Measurements from ENCODE around the gene URB1.

The URB1 gene

GRCh38 chr21:32340863-32341848 is 51.7 kb downstream of the URB1 start:
- DNase-seq, result no peak

DNA sequence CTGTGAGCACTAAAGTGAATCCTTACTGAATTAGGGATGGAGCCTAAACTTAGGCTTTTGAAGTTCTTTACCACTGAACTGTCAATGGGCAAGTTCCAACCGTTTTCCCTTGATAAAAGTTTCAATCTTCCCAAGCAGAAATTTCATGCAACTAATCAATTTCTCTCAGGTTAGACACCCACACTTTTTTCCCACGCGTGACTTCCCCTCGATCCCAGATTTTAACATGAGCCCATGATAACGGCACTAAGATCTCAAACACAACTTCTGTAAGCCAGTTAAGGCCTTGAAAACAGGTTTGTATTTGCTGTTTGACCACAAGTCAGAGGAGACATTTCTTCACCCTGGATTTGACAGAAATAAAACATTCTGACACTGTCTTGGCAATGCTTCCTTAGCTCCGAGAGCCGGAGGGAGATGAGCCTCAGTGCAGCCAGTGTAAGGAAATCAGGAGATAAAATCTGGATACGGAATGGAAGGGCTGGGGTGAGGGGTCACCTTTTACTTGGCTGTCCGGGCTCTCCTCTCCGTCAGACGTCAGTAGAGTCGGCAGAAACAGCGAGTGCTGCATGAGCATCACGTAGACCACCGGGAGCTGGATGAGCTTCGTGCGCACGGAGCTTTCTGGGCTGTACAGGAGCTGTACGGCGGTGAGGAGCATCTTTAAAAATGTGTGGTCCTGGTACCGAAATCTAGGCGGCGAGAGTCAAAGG is 54.4 kb downstream of the URB1 start:
- no peak for DNase-seq

- no peak for DNase-seq
These were observed 55.6 kb downstream of the URB1 start for GRCh38 chr21:32337206-32337605.

GRCh38 chr21:32336711-32337110 is 56.1 kb downstream of the URB1 start:
- DNase-seq, result no peak

DNA sequence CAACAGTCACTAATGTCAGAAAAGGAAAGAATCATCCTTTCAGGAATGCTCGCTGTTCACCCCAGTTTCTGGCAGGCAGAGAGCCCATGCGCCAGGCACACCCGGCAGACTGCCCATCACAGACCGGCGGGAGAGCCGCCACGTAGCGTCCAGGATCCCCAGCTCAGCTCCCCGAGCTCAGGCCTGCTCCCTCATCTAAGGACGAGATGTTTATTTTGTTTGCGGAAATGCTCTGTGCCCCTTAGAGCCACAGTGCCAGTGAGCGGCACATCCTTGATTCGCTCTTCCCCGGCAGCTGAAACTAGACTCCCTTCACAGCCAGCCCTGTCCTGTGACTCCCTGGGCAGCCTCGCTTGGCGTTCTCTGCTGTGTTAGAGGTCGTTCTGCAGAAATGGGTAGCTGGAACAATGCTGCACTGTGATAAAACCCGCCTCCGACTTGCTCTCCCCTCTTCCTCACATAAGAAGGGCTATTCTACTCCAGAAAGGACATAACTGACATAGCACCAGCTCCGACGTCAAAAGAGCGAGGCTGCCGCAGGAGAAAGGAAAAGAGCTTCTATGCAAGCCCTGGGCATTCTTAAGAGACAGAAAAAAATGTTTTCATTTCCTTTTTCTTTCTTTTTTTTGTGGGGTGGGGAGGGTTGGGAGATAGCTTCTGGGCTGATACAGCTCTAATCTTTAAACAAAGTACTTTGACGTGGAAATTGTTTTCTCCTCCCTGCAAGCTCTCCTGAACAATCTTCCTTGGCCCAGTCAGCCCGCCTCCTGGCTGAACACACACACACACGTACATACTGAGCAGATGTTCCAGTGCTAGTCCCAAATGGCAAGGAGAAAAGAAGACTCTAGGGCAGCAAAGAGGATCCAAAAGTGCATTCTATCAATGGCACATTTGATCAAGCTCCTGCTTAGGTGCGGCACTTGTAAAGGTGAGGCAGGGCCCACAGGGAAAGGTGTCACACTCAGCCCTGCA is 56.9 kb downstream of the URB1 start:
- no peak for DNase-seq

DNA sequence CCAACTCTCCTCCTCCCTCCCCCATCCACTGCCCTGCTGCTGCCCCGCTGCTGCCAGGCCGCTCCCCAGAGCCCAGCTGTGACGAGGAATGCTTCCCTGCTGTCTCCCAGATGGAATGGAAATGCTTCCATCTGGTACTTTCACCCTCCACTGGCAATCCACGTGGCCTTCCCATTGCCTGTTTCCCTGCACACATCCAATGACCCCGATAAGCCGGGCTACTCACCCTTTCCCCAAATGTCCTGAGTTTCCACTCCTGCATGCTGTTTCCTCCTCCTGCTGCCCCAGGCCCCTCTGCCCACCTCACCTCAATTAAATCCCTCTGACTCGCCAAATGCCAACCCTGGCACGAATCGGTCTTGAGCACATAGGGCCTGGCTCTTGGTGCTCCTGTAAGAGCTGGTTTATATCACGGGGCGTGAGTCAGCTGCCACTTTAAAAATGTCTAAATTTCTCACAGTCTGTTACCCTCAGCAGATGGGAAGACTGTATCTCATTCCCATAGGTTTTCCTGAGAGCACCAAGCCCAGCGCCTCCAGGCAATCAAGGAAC is 57.8 kb downstream of the URB1 start:
- no peak for DNase-seq

DNA sequence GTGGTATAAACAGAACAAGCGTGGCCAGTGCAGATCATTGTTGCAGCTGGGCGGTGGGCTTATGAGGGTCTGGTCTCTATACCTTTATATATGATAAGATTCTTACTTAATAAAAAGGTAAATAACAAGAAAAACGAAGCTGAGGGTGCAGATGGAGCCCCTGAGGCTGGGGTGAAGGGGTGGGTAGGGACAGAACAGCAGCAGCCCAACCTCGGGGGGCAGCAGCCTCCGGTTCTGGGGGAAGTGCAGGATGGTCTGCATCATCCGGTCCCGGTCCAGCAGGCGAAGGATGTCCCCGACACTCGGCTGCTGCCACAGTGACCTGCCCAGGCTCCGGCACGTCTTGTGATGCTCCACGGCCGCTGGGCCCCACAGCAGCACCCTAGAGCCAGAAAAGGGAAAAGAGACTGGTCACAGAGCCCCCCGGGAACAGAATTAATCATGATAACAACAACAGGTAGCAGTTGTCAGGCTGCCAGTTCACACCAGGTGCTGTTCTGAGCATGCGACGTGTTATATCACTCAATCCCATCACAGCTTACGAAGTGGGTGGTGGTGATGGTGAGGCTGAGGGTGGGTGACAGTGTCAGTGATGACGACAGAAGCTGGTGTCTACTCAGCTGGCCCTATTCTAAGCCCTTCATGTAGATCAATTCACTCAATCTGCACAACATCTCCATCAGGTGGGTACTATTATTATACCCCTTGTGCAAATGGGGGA is 58.7 kb downstream of the URB1 start:
- DNase-seq, result no peak

GRCh38 chr21:32332463-32332951 is 60.3 kb downstream of the URB1 start:
- no peak for DNase-seq

GRCh38 chr21:32331444-32332305 is 61.1 kb downstream of the URB1 start:
- DNase-seq, result no peak

DNA sequence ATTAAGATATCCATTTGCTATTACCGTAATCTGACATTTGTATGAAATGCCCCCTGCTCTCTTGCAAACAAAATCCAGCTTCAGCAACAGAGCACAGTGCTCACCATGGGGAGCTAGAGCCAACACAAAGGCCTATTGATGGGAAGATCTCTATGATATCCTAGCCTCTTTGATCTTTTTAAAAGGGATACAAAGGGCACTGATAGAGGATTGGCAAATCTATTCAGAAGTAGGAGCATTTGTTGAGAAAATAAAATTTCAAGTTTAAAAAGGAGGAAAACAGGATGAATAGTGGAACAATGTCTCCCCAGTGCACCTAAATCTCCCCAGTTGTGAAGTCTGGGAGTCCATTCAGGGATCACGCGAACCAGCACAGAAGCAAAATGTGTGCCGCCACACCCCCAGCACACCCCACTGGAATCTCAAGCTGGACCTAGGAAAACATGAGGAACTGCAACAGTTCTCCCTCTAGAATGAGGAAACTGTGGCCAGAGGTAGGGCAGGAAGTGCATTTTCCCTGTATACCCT is 62.0 kb downstream of the URB1 start:
- DNase-seq, result no peak

DNA sequence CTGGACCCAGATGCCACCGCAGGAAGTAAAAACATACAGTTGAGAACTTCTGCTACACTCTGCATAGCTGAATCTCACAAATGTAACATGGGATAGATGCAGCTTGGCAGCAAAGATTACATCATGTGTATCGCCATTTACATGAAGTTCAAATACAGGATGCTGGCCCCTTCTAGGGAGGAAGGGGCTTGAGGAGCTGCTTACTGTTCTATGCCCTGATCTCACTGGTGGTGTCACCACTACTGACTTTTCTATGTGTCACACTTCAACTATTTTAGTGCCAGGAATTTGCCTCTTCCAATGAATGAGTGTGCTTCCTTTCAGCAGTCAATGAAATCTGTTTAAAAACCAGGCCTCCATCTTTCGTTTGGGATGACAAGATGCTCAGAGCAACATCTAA is 63.0 kb downstream of the URB1 start:
- DNase-seq, result no peak

GRCh38 chr21:32329331-32329730 is 63.5 kb downstream of the URB1 start:
- no peak for DNase-seq

GRCh38 chr21:32328595-32328994 is 64.2 kb downstream of the URB1 start:
- no peak for DNase-seq

DNA sequence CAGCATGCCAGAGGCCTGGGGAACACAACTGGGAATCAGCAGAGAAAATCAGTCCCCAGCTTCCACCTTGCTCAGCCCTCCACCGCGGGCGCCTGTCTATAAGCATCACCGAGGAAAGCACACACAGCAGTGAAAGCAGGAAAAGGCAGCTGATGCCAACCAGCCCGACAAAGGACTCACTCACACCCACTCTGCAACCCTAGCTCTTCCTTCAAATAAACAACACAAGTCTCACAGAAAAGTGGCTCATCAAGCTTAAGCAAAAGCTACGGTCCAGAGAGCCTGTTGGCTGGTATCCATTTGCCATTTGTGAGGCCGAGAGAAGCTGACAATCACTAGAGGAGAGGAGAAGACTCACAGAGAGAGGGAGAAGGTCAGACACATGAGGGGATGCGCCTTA is 67.1 kb downstream of the URB1 start:
- DNase-seq, result no peak

DNA sequence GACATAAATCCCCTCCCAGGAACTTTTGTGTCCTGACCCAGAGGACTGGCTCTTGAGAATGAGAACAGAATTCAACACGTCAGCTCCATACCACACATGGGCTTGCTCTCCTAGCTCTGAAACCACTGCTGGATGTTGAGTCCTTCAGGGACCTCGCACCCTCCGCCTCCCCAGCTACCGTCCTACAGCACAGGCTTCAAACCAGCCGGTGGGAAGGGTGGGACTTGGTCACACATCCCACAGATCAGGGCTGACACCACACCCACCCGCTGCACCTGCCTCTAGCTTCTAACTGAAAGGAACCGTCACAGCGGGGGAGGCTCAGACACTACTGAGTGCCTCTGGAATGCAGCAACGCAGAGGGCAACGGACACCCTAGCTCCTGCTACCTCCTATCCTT is 70.1 kb downstream of the URB1 start:
- no peak for DNase-seq

DNA sequence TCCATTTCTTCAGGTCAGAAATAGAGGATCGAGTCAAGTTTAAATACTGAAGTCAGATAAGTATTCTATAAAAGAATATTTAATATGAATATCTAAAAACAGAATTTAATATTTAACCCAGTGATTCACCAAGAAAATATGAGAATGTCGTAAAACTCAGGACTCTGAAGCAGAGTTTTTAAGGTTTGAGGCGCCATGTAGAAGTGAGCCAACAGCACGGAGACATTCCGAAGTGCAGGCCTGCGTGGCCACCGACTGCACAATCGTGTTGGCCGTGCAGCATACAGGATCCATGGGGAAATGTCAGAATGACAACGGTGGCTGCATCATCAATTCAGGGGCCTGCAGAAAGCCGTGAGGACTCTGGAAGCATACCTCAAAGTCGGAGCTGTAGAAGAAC is 70.7 kb downstream of the URB1 start:
- no peak for DNase-seq

- no peak for DNase-seq
These were observed 71.3 kb downstream of the URB1 start for GRCh38 chr21:32321480-32321879.

DNA sequence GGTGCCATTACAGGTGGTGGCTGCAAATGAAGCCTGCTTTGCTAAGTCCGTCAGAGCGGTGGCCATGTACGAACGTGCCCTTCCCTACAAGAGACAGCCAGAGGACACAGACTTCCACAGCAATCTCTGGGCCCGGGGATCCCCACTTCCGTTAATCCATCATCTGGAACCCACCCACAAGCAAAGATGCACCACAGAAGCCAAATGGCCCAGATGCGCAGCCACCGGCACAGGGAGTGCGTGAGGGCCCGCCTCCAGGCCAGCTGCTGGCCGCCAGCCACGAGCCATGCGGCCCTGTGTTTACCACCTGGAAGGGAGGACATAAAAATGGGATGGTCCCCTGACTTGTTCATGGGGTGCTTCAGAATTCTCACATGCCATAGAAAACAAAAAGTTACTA is 72.1 kb downstream of the URB1 start:
- no peak for DNase-seq

GRCh38 chr21:32320059-32320458 is 72.8 kb downstream of the URB1 start:
- DNase-seq, result no peak

DNA sequence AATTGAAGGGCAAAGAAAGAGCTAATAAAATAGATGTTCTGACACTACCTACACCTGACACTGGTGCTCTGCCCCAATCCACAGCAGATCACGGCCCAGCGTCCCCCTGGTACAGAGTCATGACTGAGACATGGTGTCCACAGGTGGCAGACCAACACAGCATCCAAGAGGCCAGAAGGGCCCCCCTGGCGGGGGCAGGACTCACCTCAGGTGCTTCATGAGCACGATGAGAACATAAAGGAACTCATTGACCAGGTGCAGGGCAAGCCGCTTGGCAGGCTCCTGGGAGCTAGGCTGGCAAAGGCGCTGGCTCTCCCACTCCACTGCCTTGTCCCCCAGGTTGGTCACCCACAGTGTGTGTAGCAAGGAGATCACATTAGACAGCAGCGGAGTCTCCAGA is 73.8 kb downstream of the URB1 start:
- DNase-seq, result no peak

All from stimulated activated CD4-positive, alpha-beta T cell treated with anti-CD3 and anti-CD28 coated beads, Interleukin-2, amount 100 ng/mL, for 24 hours (primary cell).